Activated CD8-positive, alpha-beta T cell treated with anti-CD3 and anti-CD28 coated beads for 36 hours (primary cell): Measurements from ENCODE around the gene SIRT7. TPM values are rescaled to one million over a fixed set of nuclear protein-coding genes. Genes with fewer than 3 reads are reported as not detected.

Experiments used
- ATAC-seq: fragments of 200-7000 bp; cut with Tn5 transposase; one replicate; pipeline ENCODE4 v1.10.0; 2021; ENCODE audit warnings: mild to moderate bottlenecking, moderate library complexity
- CTCF ChIA-PET: fragments of 350-600 bp; sonication (Branson Sonifier 250); formaldehyde crosslinking; loops from one replicate; lab custom pipeline; 2021; ENCODE audit warnings: antibody characterized with exemption; lab: Charles Lee
- POLR2A ChIA-PET: fragments of 350-600 bp; sonication (Branson Sonifier 250); formaldehyde crosslinking; loops from one replicate; lab custom pipeline; 2021; ENCODE audit warnings: antibody characterized with exemption; lab: Charles Lee
- DNase-seq: peaks from one replicate; pipeline ENCODE4 v3.0.0-alpha.2; 2020
- H3K27ac Mint-ChIP-seq: one replicate; pipeline ENCODE4 v1.8.0; 2021; ENCODE audit warnings: mild to moderate bottlenecking, mixed read lengths
- H3K27me3 Mint-ChIP-seq: one replicate; pipeline ENCODE4 v1.8.0; 2021; ENCODE audit warnings: mixed read lengths
- H3K36me3 Mint-ChIP-seq: one replicate; pipeline ENCODE4 v1.8.0; 2021; ENCODE audit warnings: low read depth, mixed read lengths
- H3K4me1 Mint-ChIP-seq: one replicate; pipeline ENCODE4 v1.8.0; 2021; ENCODE audit warnings: low read depth, mixed read lengths
- H3K4me3 Mint-ChIP-seq: one replicate; pipeline ENCODE4 v1.8.0; 2021; ENCODE audit warnings: mild to moderate bottlenecking, moderate library complexity, mixed read lengths
- H3K9me3 Mint-ChIP-seq: one replicate; pipeline ENCODE4 v1.8.0; 2021; ENCODE audit warnings: mixed read lengths
- CTCF ChIP-seq: fragments of 200-600 bp; IDR thresholded peaks from one replicate; pipeline ENCODE4 v1.8.0; 2022; ENCODE audit warnings: antibody characterized with exemption, mild to moderate bottlenecking
- intact Hi-C: fragments of 100-400 bp; cut with micrococcal nuclease; formaldehyde crosslinking; loops from one replicate; pipeline ENCODE4 v1.10.0; 2022
- total RNA-seq, 2 experiments: library from RNA; stranded (reverse); gene quantifications; one replicate each; pipeline ENCODE4 v1.2.3, GENCODE V29; 2021

Gene SIRT7
- total RNA-seq, 2 experiments from 2014 or later = 28.1 to 32.0 TPM

- Mint-ChIP-seq H3K4me3 (no peak overlapping the region), H3K9me3 (no peaks in the 10 kb centered on the region), H3K36me3 (peaks cover 25% of the 10 kb centered on the region), H3K27ac (no peak overlapping the region), H3K27me3 (no peaks in the 10 kb centered on the region), H3K4me1 (peaks cover 28% of the 10 kb centered on the region)
- CTCF ChIA-PET = interaction anchor here (1.0 to 1.1 kb wide), 2 partner anchors 9 to 46 kb away, joined by 3 to 4 read pairs; no protein-coding TSS in a partner anchor
- DNase-seq (no peak), ATAC-seq (no peak)
- intact Hi-C loops = no loop called here
- TF ChIP-seq CTCF = no peak
- POLR2A ChIA-PET = interaction anchor here (1.6 to 1.7 kb wide), 2 partner anchors 11 to 87 kb away, joined by 3 to 6 read pairs; partner anchors contain the start of gene MAFG
Observed at GRCh38 chr17:81915331-81915730, 2.6 kb downstream of the SIRT7 start.

GRCh38 chr17:81914103-81914850 lies 3.7 kb downstream of the SIRT7 start:
- peaks cover 22% of the 10 kb centered on the region for H3K36me3 Mint-ChIP-seq
- TF ChIP-seq CTCF = no peak
- H3K4me3 Mint-ChIP-seq = no peak overlapping the region
- no peaks in the 10 kb centered on the region for H3K27me3 Mint-ChIP-seq
- no peak for DNase-seq
- POLR2A ChIA-PET = interaction anchor here (1.3 to 2.6 kb wide), 3 partner anchors 9 to 30 kb away, joined by 3 to 9 read pairs (median 6); partner anchors contain the start of gene MAFG
- intact Hi-C loops = no loop called here
- H3K9me3 Mint-ChIP-seq = no peaks in the 10 kb centered on the region
- CTCF ChIA-PET = interaction anchor here (1.1 kb wide), 2 partner anchors 9 to 10 kb away, joined by 4 read pairs; no protein-coding TSS in a partner anchor
- peaks cover 31% of the 10 kb centered on the region for H3K4me1 Mint-ChIP-seq
- H3K27ac Mint-ChIP-seq = no peak overlapping the region
- no peak for ATAC-seq

- Mint-ChIP-seq H3K4me3 (no peak overlapping the region), H3K27ac (no peak overlapping the region), H3K36me3 (peaks cover 22% of the 10 kb centered on the region), H3K9me3 (no peaks in the 10 kb centered on the region), H3K27me3 (no peaks in the 10 kb centered on the region), H3K4me1 (peaks cover 27% of the 10 kb centered on the region)
- ATAC-seq (no peak), DNase-seq (no peak)
- no peak for TF ChIP-seq CTCF
- CTCF ChIA-PET = interaction anchor here (0.9 to 1.9 kb wide), 4 partner anchors 8 to 44 kb away, joined by 3 to 4 read pairs (median 4); partner anchors contain the start of gene MAFG
- POLR2A ChIA-PET = interaction anchor here (0.9 to 2.6 kb wide), 5 partner anchors 10 to 29 kb away, joined by 3 to 9 read pairs (median 3); partner anchors contain the start of genes MAFG and PYCR1
- intact Hi-C loops = no loop called here
Observed at GRCh38 chr17:81913394-81914102, 4.4 kb downstream of the SIRT7 start.

- Mint-ChIP-seq H3K4me1 (peaks cover 24% of the 10 kb centered on the region), H3K36me3 (peaks cover 22% of the 10 kb centered on the region), H3K27me3 (no peaks in the 10 kb centered on the region), H3K27ac (no peak overlapping the region), H3K4me3 (no peak overlapping the region), H3K9me3 (no peaks in the 10 kb centered on the region)
- no peak for TF ChIP-seq CTCF
- DNase-seq (no peak), ATAC-seq (no peak)
- intact Hi-C loops = no loop called here
- CTCF ChIA-PET = interaction anchor here (0.9 to 1.9 kb wide), 3 partner anchors 12 to 43 kb away, joined by 3 to 4 read pairs (median 3); partner anchors contain the start of gene MAFG
- POLR2A ChIA-PET = interaction anchor here (0.8 to 2.6 kb wide), 6 partner anchors 11 to 28 kb away, joined by 3 to 9 read pairs (median 3); partner anchors contain the start of genes MAFG and PYCR1
Observed at GRCh38 chr17:81912441-81913309, 5.3 kb downstream of the SIRT7 start.
